Thyroid gland (tissue), 4 donors: ENCODE results near the gene GPR153.

Source experiments
- CTCF ChIP-seq, 6 experiments: fragments of 200-600 bp in 3 of 6; fragments of 450-650 bp in 3 of 6; sonication (generic) in 3 of 6; IDR thresholded peaks; one replicate each; pipeline ENCODE4 v1.5.1; 2016 to 2019; ENCODE audit warnings: antibody characterized with exemption in 6 of 6, mild to moderate bottlenecking in 2 of 6, inconsistent platforms in 1 of 6, moderate library complexity in 1 of 6
- POLR2A ChIP-seq, 2 donors: fragments of 450-650 bp; IDR thresholded peaks; one replicate each; pipeline ENCODE4 v1.6.1; 2017; ENCODE audit warnings: antibody characterized with exemption in 2 of 2, mild to moderate bottlenecking in 2 of 2, moderate library complexity in 1 of 2

- TF ChIP-seq POLR2A (IDR thresholded peaks at IDR 0.05) (no peak), CTCF (IDR thresholded peaks at IDR 0.05) (no peak)
Measured at GRCh38 chr1:6257541-6258069, 3.3 kb downstream of the GPR153 start.
